NCI-H187 (cell line): ENCODE measurements around the gene ATG101.

Experiments used
- DNase-seq, 2 experiments: peaks; one replicate each; lab custom pipeline; 2025; lab: John Stamatoyannopoulos, UW

The ATG101 gene

DNA sequence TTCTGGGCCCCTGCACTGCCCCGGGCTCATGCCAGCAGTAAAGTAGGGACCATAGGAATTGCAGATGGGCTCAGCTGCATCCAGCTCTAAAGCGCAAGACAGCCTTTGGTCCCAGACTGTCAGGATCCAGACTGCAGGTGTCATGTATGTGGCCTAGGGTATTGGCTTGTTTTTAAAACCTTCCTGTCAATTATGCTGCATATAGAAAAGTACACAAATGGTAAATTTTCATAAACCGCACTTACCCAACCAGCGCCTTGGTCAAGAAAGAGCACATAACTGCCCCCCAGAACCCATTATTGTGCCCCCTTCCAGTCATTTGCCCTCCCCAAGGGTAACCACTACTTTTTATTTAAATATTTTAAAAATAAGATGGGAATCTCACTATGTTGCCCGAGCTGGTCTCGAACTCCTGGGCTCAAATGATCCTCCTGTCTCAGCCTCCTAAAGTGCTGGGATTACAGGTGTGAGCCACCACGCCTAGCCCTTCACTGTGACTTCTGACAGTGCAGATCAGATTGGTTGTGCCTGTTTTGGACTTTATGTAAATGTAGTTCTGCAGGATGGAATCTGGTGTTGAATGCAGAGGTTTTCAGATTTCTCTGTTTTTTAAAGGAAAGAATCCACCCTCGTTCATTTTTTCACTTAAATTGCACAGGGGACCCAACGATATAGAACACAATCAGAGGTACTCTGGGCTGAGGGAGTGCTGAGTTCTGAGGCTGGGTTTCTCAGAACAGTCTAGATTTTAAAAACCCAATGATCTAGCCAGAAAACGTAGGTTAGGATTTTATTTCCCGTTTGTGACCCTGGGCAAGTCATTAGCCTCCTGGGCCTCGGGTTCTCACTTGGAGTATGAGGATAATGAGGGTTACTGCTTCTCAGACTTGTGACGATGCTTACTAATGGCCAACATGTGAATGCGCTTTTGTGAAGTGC, 11.9 kb upstream of the ATG101 start:
- no peak for DNase-seq

DNA sequence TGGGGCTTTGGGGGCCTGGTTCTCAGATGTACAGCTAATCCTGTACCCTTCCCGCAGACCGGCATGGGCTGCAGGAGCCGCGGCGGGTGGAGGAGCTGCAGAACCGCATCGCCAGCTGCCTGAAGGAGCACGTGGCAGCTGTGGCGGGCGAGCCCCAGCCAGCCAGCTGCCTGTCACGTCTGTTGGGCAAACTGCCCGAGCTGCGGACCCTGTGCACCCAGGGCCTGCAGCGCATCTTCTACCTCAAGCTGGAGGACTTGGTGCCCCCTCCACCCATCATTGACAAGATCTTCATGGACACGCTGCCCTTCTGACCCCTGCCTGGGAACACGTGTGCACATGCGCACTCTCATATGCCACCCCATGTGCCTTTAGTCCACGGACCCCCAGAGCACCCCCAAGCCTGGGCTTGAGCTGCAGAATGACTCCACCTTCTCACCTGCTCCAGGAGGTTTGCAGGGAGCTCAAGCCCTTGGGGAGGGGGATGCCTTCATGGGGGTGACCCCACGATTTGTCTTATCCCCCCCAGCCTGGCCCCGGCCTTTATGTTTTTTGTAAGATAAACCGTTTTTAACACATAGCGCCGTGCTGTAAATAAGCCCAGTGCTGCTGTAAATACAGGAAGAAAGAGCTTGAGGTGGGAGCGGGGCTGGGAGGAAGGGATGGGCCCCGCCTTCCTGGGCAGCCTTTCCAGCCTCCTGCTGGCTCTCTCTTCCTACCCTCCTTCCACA, 11.0 kb upstream of the ATG101 start:
- DNase-seq = no peak

DNA sequence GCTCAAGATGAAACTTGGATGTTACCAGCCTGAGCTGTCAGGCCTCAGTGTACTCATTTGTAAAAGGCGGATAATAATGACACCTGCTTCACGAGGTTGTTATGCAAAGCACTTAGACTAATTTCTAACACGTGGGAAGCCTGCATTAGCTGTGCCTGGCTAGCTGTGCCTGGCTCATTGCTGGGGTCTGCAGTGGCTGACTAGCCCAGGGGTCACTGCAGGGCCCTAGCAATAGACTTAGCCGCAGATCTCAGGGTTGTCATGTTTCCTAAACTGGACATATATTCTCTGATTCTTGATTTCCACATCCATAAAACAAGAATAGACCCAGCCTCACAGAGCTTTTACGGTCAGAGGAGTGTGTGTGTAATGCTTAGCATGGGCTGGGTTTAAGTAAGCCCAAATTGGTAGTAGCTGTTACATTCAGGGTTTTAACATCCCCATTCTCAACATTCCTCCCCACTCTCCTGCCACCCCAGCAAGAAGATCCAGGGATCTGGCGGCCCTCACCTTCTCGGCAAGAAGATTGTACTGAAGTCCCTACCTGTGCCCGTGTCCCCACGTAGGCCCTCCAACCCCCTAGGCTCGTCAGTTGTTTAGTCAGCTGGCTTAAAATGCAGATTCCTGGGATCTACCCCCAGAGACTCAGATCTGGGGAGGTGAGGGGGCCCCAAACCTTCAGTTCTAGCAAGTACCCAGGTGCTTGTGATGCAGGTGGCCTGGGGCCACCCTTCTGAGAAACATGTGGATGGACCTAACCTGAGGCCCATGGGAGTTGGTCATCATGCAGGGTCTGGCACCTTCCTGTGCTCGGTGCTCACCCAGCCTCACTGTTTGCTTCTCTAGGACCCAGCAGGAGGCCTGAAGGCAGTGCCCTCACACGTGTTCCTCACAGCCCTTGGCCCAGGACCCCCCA, 9.9 kb upstream of the ATG101 start:
- no peak for DNase-seq

DNA sequence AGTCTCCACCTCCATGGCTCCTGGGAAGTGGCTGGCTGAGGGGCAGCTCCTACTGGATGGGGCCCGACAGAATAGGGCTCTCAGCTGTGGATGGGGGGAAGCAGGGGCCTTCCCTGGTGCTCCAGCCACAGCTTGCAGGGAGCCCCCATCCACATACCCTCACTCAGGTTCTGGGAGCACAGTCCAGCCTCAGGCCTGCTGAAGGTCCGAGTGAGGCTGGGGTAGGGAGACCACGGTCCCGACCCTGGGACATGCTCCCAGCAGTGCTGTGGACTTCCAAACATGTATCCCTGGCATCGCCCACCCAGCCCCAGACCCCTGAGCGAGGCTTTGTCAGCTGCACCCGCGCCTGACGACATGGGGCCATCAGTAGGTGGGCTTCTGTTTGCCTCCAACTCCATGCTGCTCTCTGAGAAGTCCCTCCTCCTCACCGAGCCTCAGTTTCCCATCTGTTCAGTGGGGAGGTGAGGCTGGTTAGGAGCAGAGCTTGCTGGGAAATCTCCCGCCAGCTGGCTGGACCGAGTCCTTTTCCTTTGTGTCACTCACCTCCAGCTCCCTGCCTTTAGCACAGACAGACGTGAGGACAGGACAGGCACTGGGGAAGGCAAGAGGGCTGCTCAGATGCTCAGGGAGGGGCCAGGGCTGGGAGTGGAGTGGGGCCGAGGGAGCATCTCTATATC, 9.1 kb upstream of the ATG101 start:
- no peak for DNase-seq

DNA sequence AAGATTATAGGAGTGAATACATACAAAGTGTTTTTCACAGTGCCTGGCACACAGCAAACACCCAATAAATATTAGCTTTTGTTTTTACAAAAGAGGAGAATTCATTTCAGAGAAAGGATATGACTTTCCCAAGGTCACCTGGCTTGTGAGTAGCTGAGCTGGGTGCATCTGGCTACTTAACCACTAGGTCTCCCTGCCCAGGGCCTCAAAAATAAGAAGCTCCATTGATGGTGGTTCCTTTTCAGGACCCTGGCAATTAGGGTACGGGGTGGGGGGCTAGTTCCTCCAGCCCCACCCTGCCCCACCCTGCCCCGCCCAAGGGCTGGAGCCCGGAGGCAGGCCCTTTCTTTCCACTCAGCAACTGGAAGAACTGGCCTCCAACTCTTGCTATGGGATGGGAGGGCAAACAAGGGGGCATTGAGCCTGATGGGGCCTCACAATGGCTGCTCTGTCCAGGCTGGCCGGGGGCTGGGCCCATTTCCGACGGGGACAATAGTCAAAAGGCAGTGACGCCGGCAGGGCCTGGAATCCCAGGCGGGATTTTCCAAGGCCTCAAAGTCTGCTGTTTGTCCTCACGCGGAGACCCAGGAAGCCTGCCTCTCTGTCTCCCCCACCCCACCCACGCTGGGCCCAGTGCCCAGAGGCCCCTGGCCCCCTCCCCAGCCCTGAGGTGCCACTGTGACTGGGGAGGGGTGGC, 8.2 kb upstream of the ATG101 start:
- no peak for DNase-seq

DNA sequence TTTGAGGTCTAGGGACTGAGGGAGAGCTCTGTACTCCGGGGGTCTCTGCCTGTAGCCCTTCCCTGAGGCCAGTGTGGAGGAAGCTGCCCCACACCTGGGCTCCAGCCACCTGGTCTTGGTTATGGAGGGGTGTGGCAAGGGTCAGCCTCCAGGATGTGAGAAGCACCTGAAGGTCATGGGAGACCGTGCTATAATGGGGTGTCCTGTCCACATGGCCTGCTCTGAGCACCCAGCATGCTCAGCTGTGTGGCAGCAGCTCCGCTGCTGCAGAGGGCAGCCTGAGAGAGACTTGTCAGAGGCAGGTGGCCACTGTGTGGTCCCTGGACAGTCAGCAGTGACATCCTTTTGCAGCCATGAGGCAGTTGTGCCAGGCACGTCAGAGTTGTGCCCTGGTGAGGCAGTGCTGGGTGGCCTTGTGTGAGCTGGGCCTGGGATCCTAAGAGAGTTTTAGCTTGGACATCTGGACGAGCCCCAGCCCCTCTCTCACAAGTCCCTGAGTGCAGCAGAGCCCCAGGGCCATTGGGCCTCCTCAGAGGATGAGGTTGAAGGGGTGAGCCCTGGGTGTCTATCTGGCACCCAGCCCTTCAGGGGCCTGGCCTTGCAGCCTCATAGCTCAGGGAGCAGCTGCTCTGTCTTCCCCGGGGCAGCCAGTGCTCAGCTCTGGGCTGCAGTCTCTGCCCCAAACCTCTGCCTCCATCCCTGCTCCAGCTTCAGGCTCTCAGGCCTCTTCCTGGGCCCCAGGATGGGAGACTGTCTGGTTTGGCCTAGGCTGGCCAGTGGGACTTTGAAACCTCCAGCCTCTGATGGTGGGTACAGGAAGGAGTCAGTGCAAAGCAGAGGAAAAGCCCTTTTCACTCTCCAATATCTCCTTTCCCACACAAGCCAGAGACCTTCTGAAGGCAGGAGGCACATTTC, 7.4 kb upstream of the ATG101 start:
- DNase-seq = no peak

DNA sequence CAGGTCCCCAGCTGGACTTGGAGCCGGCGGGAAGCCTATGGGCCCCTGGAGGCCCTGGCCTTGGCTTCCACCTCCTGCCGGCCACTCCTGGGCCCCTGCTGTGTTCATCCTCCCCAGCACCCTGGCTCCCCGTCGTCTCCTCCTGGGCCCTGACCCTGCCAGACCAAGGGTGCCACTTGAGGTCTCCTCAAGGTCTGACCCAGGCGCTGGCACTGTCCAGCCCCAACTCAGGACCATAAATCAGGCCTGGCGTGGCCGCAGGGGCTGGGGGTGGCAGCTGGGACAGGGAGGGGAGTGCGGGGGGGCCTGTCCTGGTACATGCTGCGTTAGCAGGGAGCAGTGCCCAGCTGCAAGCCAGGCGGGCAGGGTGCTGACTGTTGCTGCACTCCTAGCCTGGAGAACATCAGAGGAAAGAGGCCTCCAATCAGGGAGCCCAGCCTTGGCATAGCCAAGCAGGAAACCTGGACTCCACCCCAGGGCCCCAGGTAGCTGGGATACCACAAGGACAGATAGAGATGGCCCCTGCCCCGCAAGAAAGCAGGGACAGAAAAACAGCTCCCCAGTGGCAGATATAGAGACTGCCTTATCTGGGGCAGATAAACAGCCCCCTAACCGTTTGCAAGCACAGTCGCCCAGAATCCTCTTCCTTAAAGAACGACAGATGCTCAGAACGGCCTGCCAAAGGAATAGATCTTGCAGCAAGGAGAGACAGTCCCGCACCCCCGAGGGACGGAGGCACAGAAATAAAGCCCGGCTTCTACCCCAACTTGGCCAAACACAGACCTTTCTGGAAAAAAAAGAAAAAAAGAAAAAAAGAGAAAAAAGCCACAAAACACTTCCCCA, 6.5 kb upstream of the ATG101 start:
- DNase-seq = no peak

DNA sequence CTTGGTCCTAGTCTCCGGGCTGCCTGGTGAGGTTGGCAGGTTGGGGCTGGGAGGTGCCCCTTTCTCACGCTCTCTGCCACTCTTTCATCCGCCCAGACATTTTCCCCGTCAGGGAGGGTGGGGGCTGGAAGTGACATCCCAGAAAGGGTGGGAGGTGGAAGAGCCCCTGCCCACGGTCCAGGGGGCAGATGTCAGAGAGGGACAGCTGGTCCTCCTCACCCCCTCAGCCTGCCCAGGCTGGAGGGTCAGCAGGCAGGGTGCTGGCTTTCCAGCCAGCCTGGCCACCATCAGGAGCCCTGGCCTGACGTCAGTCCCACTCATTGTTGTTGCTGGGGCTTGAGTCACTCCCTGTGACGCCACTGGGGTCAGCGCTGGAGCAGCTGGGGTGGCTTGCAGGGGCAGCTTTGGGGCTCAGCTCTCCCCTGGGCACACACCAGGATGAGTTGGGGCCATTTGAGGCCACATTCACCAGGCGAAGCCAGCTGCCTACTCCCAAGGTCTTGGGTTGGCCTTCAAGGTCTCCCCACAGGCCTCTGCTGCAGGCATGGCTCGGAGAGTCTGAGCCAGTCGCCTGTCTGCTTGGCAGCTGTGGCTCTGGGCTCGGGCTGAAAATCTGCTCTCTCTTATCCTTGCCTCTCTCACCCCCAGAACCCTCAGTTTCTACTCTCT, 5.7 kb upstream of the ATG101 start:
- DNase-seq = no peak

DNA sequence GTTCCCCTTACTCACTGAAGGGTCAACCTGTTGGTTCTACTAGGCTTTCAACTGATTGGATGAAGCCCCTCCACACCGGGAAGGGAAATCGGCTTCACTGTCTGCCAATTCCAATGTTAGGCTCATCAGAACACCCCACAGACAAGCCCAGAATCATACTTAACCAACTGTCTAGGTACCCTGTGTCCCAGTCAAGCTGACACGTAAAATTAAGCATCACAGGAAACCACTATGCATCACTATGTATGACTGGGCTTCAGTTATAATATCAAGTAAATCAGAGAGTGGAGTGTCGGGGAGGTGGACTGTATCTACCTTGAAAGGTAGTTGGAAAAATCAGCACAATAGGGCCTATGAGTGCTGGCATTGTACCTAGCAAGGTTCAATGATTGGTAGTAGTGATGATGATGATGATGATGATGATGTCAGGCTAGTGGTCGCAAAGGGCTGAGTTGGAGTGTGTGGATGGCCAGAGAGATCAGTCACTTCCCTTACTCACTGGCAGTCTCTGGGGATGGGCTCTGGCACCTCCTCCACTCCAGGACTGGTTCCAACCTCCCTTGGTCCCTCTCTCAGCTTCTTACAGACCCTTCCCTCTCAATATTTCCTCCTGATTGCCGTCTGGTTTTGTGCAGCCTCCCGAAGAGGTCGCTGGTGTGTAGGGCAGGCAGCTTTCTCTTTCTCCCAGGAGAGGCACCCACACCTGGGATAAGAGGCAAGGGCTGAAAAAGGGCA, 3.3 kb upstream of the ATG101 start:
- no peak for DNase-seq

DNA sequence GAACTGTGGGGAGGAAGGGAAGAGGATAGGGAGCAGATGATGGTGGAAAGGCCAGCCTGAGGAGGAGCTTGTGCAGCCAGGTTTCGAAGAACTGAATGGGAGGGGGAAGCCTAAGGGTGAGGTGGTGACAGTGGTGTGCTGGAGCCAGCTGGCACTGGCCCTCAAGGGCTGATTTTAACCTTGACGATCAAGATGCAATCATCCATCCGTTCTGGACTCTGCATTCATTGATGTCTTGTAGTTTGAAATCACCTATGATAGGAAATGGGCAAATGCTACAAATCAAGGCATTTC, 2.8 kb upstream of the ATG101 start:
- no peak for DNase-seq

DNA sequence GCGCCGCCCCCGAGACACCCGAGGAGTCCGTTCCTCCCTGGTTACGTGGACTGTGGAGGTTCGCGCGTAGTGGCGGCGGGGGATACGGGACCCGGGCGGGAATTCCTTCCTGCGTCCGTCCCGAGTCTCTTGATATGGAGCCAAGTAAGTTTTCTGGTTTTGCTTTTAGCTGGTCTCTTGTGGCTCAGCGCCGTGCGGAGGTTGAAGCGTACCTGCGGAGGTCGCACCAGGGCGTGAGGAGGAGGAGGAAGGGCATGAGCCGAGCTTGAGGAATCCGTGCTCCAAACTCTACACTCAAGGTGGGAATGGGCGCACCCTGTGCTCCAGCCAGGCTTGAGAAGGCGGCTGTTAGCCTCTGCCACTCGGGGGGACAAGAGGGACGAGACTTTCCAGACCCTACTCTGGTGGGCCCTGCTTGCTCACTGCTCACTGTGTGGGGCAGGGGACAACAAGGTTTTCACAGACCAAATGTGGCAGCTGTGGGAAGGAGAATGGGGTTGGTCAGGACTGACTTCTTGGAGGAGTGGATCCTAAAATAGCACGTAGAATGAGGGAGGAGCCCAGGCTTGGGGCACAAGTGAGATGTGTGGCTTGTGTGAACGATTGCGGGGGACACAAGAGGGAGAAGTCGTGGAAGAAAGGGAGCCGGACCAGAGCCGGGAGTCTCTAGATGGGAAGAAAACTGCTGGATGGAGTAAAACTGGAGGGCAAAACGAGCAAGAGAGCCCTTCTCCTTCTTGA, 577 bp downstream of the ATG101 start:
- no peak for DNase-seq

DNA sequence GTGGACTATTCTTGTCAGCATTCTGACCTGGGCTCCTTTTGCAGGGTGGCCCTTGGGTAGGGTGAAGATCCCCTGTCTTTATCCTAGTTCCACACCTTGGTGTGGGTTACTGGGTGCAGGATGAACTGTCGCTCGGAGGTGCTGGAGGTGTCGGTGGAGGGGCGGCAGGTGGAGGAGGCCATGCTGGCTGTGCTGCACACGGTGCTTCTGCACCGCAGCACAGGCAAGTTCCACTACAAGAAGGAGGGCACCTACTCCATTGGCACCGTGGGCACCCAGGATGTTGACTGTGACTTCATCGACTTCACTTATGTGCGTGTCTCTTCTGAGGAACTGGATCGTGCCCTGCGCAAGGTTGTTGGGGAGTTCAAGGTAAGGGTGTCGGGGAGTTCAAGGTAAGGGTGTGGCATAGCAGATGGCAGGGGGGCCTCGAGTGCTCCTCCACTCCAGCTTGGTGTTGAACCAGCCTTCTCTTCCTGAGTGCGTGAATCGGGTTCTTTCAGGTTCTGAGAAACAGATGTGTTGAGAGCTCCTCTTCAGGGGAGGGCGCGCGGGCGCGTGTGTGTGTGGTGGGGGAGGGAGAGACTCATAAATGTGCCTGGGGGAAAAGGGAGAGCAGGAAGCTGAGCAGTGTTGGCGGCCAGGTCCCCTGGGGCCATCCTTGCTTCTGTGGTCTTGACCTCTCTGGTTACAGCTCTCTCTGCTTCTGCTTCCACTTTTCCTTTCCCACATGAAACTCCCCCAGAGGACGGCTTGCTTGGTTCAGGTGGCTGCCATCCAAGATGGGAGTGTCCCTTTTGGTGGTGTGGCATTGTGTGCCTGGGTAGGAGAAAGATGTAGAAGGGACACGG, 4.0 kb downstream of the ATG101 start:
- DNase-seq = peak; percentile 88 to 90

DNA sequence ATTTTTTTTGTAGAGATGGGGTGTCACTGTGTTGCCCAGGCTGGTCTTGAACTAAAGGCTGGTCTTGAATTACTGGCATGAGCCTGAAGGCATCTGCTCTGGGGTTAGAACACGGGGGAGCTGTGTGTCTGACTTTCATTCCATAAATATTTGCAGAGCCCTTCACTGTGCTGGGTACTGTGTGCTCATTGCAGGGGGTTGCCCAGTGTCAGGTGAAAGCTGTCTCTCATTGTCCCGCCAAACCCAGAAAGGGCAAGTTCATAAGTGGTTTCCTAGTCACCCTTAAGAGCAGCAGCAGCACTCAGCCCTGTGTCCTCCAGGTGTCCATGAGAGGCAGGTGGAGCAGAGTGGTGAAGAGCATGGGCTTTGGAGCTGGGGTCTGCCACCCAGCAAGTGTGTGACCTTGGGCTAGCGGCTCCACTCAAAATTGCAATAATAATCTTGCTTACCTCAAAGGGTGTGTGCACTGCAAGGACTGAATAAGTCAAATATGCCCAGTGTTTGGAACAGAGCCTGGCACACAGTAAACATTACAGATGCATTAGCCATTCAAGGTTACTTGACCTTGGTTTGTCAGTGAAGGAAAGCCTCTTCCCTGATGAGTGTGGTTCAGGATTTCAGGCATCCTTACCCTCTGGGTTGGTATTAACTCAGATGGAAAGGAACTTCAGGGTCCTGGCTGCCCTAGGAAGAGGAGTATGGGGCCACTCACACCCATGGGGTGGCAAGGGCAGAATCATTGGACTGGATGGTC, 5.4 kb downstream of the ATG101 start:
- DNase-seq = peak; percentile 72 to 85

DNA sequence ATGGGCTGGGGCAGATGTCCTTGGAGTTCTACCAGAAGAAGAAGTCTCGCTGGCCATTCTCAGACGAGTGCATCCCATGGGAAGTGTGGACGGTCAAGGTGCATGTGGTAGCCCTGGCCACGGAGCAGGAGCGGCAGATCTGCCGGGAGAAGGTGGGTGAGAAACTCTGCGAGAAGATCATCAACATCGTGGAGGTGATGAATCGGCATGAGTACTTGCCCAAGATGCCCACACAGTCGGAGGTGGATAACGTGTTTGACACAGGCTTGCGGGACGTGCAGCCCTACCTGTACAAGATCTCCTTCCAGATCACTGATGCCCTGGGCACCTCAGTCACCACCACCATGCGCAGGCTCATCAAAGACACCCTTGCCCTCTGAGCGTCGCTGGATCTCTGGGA, 7.0 kb downstream of the ATG101 start:
- DNase-seq = no peak

DNA sequence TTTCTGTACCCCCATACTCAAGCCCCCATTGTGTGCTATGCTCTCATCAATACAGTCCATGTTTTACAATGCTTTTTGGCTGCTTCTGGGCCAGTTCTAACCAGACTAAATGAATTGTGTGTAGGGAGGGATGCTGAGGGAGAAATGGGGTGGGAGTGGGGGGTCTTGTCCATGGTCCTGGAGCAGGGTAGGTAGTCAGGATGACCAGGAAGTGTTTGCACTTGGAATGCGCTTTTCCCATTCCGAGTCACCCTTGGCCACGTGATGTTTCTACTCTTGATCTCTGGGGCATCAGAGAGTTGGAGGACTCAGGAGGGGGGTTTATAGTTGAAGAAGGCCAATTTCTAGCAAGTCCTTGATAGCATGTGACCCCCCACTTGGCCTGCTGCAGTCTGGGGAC, 8.5 kb downstream of the ATG101 start:
- no peak for DNase-seq
